C4-2B (cell line): Measurements from ENCODE around the gene CAMK1D.

Source experiments
- ZFX ChIP-seq: fragments of 450-650 bp; IDR thresholded peaks from 2 replicates; pipeline ENCODE4 v1.6.1; 2017
- TF ChIP-seq, protein P1 (sequence below): fragments of 450-650 bp; conservative IDR thresholded peaks from 2 replicates; pipeline ENCODE4 v1.5.1; 2017; ENCODE audit warnings: mild to moderate bottlenecking

DNA sequence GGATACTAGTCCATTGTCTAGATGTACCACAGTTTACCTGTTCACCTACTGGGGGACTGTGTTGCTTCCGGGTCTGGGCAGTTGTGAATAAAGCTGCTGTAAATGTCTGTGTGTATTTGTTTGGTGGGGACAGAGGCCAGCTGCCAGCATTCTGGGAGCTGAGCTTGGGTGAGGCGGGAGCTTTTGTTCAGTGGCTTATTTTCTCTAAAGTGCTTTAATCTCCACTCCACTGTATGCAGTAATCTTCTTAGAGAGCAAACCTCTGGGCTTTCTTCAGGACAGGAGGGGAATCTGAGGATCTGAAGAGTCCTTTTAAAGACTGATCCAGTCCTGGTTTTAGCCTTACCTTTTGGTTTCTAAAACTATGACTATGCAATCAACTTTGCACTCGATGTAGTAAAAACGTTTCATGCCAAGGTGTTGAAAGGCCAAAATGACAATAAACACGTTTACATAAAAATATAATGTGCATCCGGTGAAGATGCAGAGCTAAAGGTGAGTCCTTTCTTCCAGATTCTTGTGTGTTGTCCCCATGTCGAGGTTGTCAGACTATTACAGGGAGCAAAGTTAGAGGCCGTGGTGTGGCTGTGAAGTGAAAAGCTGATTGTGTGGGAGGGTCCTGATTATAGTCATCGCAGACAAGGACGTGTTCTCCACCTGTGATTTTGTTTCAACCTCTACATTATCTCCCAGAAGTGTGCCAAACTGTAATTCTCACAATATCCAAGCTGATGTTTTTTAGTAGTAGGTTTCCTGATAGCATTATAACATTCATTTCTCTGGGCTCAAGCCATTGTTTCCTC, 279.8 kb downstream of the CAMK1D start:
- TF ChIP-seq, protein P1, sequence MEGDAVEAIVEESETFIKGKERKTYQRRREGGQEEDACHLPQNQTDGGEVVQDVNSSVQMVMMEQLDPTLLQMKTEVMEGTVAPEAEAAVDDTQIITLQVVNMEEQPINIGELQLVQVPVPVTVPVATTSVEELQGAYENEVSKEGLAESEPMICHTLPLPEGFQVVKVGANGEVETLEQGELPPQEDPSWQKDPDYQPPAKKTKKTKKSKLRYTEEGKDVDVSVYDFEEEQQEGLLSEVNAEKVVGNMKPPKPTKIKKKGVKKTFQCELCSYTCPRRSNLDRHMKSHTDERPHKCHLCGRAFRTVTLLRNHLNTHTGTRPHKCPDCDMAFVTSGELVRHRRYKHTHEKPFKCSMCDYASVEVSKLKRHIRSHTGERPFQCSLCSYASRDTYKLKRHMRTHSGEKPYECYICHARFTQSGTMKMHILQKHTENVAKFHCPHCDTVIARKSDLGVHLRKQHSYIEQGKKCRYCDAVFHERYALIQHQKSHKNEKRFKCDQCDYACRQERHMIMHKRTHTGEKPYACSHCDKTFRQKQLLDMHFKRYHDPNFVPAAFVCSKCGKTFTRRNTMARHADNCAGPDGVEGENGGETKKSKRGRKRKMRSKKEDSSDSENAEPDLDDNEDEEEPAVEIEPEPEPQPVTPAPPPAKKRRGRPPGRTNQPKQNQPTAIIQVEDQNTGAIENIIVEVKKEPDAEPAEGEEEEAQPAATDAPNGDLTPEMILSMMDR = no peak
- TF ChIP-seq ZFX = no peak
